Kidney (tissue), 14 donors: ENCODE results near the gene STN1. TPM values are rescaled to one million over a fixed set of nuclear protein-coding genes. Genes with fewer than 3 reads are reported as not detected.

ENCODE experiments used
- DNase-seq, 5 donors: peaks; one replicate each; pipeline ENCODE4 v3.0.0-alpha.2; 2013 to 2020
- FAIRE-seq: peaks from 2 replicates; lab custom pipeline; 2012; peaks lifted over from hg19 to GRCh38; lab: Jason Lieb, UNC
- H3K27ac ChIP-seq, 2 donors: one replicate each; pipeline ENCODE4 v1.7.0; 2013; ENCODE audit warnings: low read depth in 2 of 2, low read length in 2 of 2, inconsistent platforms in 1 of 2
- H3K27me3 ChIP-seq: one replicate; pipeline ENCODE4 v1.7.1; 2013; ENCODE audit warnings: low read length, inconsistent platforms; ENCODE audit not compliant: control insufficient read depth, insufficient read depth
- H3K36me3 ChIP-seq, 3 donors: one replicate each; pipeline versions ENCODE4 v1.7.0 to v1.7.1; 2013; ENCODE audit warnings: low read length in 3 of 3, control low read depth in 1 of 3, inconsistent platforms in 1 of 3; ENCODE audit not compliant: insufficient read depth in 3 of 3, control insufficient read depth in 2 of 3
- H3K4me1 ChIP-seq, 3 donors: one replicate each; pipeline versions ENCODE4 v1.7.0 to v1.7.1; 2013; ENCODE audit warnings: low read length in 3 of 3, inconsistent platforms in 1 of 3, low read depth in 1 of 3; ENCODE audit not compliant: control insufficient read depth in 2 of 3, insufficient read depth in 2 of 3
- H3K4me3 ChIP-seq, 3 donors: one replicate each; pipeline versions ENCODE4 v1.7.0 to v1.8.1; 2013; ENCODE audit warnings: low read length in 3 of 3, control low read depth in 1 of 3, inconsistent platforms in 1 of 3
- H3K9ac ChIP-seq, 3 donors: one replicate each; pipeline versions ENCODE4 v1.7.0 to v1.7.1; 2013; ENCODE audit warnings: low read length in 3 of 3, control low read depth in 1 of 3, inconsistent platforms in 1 of 3
- H3K9me3 ChIP-seq, 3 donors: one replicate each; pipeline versions ENCODE4 v1.7.0 to v1.7.1; 2013; ENCODE audit warnings: low read length in 3 of 3, control low read depth in 1 of 3, inconsistent platforms in 1 of 3; ENCODE audit not compliant: control insufficient read depth in 2 of 3, insufficient read depth in 1 of 3
- intact Hi-C: fragments of 100-400 bp; cut with DNase I; formaldehyde crosslinking; loops from one replicate; pipeline ENCODE4 v1.11.1; 2022
- polyA plus RNA-seq: library from polyadenylated mRNA; stranded (reverse); fragments of 350-450 nt; fragmentation: Illumina TruSeq; extraction: RNeasy Lipid Tissue Mini Kit (QIAGEN cat#74804); gene quantifications from one replicate; pipeline ENCODE4 v1.2.3, GENCODE V29; 2014; ENCODE audit warnings: low read depth, low replicate concordance; ENCODE audit not compliant: insufficient read depth
- total RNA-seq: library from RNA; stranded (reverse); fragmentation: NEBNext Ultra II Directional; extraction: Animal tissue kit (Norgen Biotek cat#: 25700); gene quantifications from one replicate; pipeline ENCODE4 v1.2.1, GENCODE V29; 2021
- TF ChIP-seq, protein P1 (sequence below): IDR thresholded peaks from 3 replicates; pipeline ENCODE4 v1.5.1; 2012; ENCODE audit warnings: mild to moderate bottlenecking, moderate library complexity, borderline replicate concordance; ENCODE audit not compliant: insufficient read depth; ENCODE audit errors: extremely low read depth
- donor health status: control.
- donor health status: control.
- donor health status: control.
- donor health status: control.
- donor health status: control.
- donor health status: DM: yes; HTN: yes; CAD: no.
- donor health status: Normal renal cell carcinoma (clear cell type).

Gene STN1
- total and polyA plus RNA-seq, 2 donors from 2014 or later = 29.4 to 30.1 TPM

DNA sequence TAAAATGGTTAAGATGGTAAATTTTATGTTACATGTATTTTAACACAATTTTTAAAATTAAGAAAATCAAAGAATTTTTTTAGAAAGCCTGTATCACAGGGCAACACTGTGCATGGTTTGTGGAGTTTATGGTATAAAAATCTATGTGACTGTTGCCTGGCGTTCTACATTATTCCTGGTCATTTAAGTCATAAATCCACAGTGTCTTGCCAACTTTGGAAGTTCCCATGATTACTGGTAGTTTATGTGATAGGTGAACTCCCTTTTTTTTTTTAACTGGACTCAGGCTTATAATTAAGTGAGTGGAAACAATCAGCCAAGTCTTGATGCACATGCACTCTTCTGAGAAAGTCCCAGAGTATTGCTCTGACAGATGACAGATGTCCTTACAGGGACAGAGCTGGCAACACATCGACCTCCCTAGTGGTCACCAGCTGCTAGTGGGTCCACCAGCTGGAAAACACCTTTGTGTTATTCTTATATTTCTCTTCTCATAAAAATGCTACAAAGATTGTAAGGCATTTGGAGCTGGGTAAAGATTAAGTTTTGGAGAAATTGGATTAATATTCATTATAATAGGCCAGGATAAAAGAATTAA lies 8.8 kb upstream of the STN1 start:
- H3K27ac ChIP-seq = no peak overlapping the region
- no peaks in the 10 kb centered on the region for H3K36me3 ChIP-seq
- FAIRE-seq (no peak), DNase-seq (no peak)
- H3K27me3 ChIP-seq = no peaks in the 10 kb centered on the region
- peaks cover 0 to under 1% (median 0%) of the 10 kb centered on the region in 3 donors for H3K4me1 ChIP-seq
- intact Hi-C loops = no loop called here
- TF ChIP-seq, protein P1, sequence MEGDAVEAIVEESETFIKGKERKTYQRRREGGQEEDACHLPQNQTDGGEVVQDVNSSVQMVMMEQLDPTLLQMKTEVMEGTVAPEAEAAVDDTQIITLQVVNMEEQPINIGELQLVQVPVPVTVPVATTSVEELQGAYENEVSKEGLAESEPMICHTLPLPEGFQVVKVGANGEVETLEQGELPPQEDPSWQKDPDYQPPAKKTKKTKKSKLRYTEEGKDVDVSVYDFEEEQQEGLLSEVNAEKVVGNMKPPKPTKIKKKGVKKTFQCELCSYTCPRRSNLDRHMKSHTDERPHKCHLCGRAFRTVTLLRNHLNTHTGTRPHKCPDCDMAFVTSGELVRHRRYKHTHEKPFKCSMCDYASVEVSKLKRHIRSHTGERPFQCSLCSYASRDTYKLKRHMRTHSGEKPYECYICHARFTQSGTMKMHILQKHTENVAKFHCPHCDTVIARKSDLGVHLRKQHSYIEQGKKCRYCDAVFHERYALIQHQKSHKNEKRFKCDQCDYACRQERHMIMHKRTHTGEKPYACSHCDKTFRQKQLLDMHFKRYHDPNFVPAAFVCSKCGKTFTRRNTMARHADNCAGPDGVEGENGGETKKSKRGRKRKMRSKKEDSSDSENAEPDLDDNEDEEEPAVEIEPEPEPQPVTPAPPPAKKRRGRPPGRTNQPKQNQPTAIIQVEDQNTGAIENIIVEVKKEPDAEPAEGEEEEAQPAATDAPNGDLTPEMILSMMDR = no peak
- H3K9ac ChIP-seq = no peak overlapping the region
- no peaks in the 10 kb centered on the region for H3K9me3 ChIP-seq
- H3K4me3 ChIP-seq = no peak overlapping the region

DNA sequence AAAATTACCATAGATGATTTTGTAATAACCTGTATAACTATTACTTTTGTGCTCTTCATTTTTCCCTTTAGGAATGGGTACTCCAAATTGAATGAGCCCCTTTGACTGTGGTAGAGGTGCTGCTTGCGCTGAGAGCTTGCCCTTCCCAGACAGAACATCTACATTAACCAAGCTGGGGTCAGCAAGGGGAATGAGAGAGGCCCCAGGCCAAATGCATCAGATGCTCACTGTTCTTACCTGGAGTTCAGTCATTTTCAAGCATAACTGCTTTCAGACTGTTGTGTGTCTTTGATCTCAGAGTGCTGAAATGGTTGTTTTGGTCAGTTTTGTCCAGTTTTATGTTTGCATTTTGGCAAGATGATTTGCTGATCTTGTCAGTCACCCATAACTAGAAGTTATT lies 7.6 kb upstream of the STN1 start:
- no peak overlapping the region for H3K4me3 ChIP-seq
- DNase-seq = no peak
- FAIRE-seq = no peak
- intact Hi-C loops = no loop called here
- TF ChIP-seq, protein P1 = no peak
- H3K9me3 ChIP-seq = no peaks in the 10 kb centered on the region
- no peaks in the 10 kb centered on the region for H3K36me3 ChIP-seq
- H3K27me3 ChIP-seq = no peaks in the 10 kb centered on the region
- peaks cover 0 to 2% (median 0%) of the 10 kb centered on the region in 3 donors for H3K4me1 ChIP-seq
- no peak overlapping the region for H3K27ac ChIP-seq
- H3K9ac ChIP-seq = no peak overlapping the region

DNA sequence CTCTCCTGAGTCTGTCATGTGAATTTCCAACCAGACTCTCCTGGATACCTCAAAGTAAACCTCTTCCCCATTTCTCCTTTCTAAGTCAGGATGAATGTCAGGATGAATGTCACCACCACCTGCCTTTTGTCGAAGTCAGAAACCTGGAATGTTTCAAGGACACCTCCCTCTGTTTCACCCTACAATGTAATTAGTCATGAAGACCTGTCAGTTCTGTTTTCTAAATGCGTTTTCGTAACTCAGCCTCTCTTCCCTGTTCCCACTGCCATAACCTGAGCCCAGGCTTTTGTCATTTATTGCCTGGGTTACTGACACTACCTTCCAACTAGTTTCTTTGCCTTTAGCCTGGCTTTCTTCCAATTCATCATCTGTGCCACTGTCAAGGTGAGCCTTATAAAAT lies 5.5 kb upstream of the STN1 start:
- H3K9me3 ChIP-seq = no peaks in the 10 kb centered on the region
- FAIRE-seq = no peak

More for the DNA sequence above, 5.5 kb upstream of the STN1 start:
- Histone ChIP-seq H3K4me1 (peaks cover 0 to 6% (median 5%) of the 10 kb centered on the region in 3 donors), H3K27ac (no peak overlapping the region), H3K27me3 (no peaks in the 10 kb centered on the region), H3K36me3 (no peaks in the 10 kb centered on the region), H3K9ac (no peak overlapping the region), H3K4me3 (no peak overlapping the region)
- TF ChIP-seq, protein P1 = no peak
- intact Hi-C loops = no loop called here
- DNase-seq = no peak
